Chondrocyte (in vitro differentiated cells): Measurements from ENCODE around the gene CDH16. TPM values are rescaled to one million over a fixed set of nuclear protein-coding genes. Genes with fewer than 3 reads are reported as not detected.

Experiments
- DNase-seq: peaks from one replicate; pipeline ENCODE4 v3.0.0; 2021; ENCODE audit warnings: mixed read lengths, low spot score
- H3K27ac Mint-ChIP-seq: one replicate; pipeline ENCODE4 v1.8.0; 2021; ENCODE audit warnings: mild to moderate bottlenecking, moderate library complexity, mixed read lengths; ENCODE audit not compliant: unreplicated experiment
- H3K27me3 Mint-ChIP-seq: 2 replicates; pipeline ENCODE4 v1.8.0; 2021; ENCODE audit warnings: low read depth, mixed read lengths
- H3K36me3 Mint-ChIP-seq: 2 replicates; pipeline ENCODE4 v1.8.0; 2021; ENCODE audit warnings: low read depth, mixed read lengths
- H3K4me1 Mint-ChIP-seq: 2 replicates; pipeline ENCODE4 v1.8.0; 2021; ENCODE audit warnings: low read depth, mild to moderate bottlenecking, mixed read lengths
- H3K4me3 Mint-ChIP-seq: one replicate; pipeline ENCODE4 v1.8.0; 2021; ENCODE audit warnings: mild to moderate bottlenecking, moderate library complexity, mixed read lengths; ENCODE audit not compliant: unreplicated experiment
- H3K9me3 Mint-ChIP-seq: 2 replicates; pipeline ENCODE4 v1.8.0; 2021; ENCODE audit warnings: low read depth, mixed read lengths
- total RNA-seq: library from RNA; stranded (reverse); gene quantifications from 3 replicates; pipeline ENCODE4 v1.2.1, GENCODE V29; 2021
- TF ChIP-seq, protein P1 (sequence below): fragments of 200-600 bp; sonication (generic); IDR thresholded peaks from 2 replicates; pipeline ENCODE4 v1.5.0; 2021; ENCODE audit warnings: antibody characterized with exemption, mild to moderate bottlenecking, moderate library complexity

CDH16 gene
- total RNA-seq, 1 donor from 2014 or later = not detected

DNA sequence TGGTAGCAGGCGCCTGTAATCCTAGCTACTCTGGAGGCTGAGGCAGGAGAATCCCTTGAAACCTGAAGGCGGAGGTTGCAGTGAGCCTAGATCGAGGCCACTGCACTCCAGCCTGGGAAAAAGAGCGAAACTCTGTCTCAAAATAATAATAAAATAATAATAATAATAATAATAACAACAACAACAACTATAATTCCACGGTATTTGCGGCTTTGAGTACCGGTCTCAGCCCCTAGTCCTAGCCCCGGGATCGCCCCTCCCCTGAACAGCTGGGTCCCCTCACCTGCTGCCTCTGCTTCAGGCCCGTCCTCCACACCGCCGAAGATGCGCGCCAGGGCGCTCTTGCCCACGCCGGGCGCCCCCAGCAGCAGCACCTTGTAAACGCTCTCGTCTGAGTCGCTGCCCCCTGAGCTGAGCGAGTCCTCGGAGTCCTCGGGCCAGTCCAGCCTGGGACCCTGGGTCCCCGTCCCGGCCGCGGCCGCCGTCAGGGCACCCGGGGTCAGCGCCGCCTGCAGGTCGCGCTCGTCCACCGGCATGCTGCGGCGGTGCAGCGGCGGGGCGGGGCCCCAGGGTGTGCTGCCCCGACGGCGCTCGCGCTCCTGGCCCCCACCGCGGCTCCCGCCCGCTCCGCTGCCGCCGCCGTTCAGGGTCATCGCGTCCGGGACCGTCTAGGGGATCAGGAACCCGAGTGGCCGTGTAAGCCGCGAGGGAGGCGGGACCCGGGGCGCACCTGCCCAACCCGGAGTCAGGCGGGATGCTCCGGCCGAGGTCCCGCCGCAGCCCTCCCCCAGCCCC lies 6.0 kb upstream of the CDH16 start:
- peaks cover 50% of the 10 kb centered on the region for H3K4me1 Mint-ChIP-seq
- TF ChIP-seq, protein P1, sequence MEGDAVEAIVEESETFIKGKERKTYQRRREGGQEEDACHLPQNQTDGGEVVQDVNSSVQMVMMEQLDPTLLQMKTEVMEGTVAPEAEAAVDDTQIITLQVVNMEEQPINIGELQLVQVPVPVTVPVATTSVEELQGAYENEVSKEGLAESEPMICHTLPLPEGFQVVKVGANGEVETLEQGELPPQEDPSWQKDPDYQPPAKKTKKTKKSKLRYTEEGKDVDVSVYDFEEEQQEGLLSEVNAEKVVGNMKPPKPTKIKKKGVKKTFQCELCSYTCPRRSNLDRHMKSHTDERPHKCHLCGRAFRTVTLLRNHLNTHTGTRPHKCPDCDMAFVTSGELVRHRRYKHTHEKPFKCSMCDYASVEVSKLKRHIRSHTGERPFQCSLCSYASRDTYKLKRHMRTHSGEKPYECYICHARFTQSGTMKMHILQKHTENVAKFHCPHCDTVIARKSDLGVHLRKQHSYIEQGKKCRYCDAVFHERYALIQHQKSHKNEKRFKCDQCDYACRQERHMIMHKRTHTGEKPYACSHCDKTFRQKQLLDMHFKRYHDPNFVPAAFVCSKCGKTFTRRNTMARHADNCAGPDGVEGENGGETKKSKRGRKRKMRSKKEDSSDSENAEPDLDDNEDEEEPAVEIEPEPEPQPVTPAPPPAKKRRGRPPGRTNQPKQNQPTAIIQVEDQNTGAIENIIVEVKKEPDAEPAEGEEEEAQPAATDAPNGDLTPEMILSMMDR = peak; percentile 72
- no peaks in the 10 kb centered on the region for H3K36me3 Mint-ChIP-seq
- peaks cover 5% of the 10 kb centered on the region for H3K27me3 Mint-ChIP-seq
- no peaks in the 10 kb centered on the region for H3K9me3 Mint-ChIP-seq
- H3K4me3 Mint-ChIP-seq = peak overlapping the region; percentile 70
- H3K27ac Mint-ChIP-seq = no peak overlapping the region
- DNase-seq = peak; percentile 86

DNA sequence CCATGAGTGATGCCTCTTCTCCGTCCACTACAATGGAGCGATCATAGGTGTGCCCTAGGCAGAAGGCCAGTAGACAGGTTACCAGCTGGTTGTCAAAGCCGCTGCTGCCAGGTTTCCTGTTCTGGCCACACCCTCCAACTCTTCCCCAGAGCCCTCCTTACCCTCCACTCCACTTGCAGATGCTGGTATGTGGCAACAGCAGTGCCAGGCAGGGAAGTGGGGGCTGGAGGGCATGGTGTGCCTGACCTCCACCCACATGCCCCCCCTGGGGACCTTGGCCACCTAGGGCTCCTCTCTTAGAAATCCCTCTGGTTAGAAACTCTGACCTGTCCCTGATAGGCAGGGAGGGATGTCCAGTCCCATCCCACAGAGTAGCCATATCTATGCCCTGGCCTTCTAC lies 5.2 kb upstream of the CDH16 start:
- Mint-ChIP-seq H3K4me1 (peaks cover 50% of the 10 kb centered on the region), H3K4me3 (peak overlapping the region; percentile 58), H3K27me3 (peaks cover 9% of the 10 kb centered on the region), H3K27ac (no peak overlapping the region), H3K36me3 (no peaks in the 10 kb centered on the region), H3K9me3 (no peaks in the 10 kb centered on the region)
- TF ChIP-seq, protein P1 = no peak
- no peak for DNase-seq

DNA sequence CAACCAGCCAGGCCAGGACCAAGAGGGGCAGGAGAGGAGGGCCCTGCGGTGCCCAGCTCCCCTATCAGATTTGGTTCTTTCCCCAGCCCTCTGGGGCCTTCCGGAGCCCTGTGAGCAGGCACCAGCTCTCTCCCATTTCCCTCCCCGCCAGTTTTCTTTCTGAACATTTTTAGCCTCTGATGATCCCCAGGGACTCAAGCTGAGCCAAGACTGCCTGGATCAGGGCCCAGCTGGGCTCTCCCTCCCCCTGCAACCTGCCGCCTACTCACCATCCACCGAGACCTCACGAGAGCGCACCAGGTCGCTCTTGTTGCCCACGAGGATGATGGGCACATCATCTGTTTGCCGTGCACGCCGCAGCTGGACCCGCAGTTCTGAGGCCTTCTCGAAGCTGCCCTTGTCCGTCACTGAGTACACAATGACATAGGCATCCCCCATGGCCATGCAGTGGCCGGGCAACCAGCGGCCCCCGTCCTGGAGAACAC lies 4.6 kb upstream of the CDH16 start:
- Mint-ChIP-seq H3K4me1 (peaks cover 47% of the 10 kb centered on the region), H3K27ac (peak overlapping the region; percentile 60), H3K9me3 (no peaks in the 10 kb centered on the region), H3K27me3 (peaks cover 9% of the 10 kb centered on the region), H3K36me3 (no peaks in the 10 kb centered on the region), H3K4me3 (peak overlapping the region; percentile 58)
- TF ChIP-seq, protein P1 = no peak
- DNase-seq = no peak

DNA sequence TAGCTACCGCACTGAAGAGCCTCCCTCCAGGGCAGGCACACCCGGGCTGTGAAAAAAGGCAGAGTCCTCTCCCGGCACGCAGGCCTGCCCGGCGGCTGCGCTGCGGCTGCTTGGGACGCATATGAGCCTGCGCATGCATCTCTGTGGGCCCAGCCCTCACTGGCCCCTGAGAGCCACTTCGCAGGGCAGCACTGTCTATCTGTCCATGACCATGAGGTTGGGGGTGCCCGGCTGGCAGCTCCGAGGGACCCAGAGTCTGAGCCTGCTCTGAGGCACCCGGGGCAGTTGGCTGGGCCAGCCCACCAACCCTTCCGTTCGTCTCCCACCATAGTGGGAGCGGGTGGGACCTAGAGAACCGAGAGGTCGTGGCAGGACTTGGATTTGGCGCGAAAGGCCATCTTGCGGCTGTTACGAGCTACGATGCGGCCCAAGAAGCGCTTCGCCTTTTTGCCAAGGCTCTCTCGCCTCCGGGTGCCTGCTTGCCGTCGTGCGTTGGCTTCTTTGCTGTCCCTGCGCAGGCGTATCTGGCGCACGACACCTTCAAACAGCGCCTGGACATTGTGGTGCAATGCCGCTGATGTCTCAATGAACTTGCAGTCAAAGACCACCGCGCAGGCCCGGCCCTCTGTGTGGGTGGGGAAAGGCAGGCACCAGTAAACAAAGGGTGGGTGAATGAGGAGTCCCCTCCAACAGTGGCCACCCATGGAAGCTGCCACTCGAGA lies 3.2 kb upstream of the CDH16 start:
- Mint-ChIP-seq H3K4me3 (no peak overlapping the region), H3K27me3 (peaks cover 11% of the 10 kb centered on the region), H3K9me3 (no peaks in the 10 kb centered on the region), H3K36me3 (no peaks in the 10 kb centered on the region), H3K4me1 (peaks cover 33% of the 10 kb centered on the region), H3K27ac (no peak overlapping the region)
- no peak for DNase-seq
- TF ChIP-seq, protein P1 = no peak

DNA sequence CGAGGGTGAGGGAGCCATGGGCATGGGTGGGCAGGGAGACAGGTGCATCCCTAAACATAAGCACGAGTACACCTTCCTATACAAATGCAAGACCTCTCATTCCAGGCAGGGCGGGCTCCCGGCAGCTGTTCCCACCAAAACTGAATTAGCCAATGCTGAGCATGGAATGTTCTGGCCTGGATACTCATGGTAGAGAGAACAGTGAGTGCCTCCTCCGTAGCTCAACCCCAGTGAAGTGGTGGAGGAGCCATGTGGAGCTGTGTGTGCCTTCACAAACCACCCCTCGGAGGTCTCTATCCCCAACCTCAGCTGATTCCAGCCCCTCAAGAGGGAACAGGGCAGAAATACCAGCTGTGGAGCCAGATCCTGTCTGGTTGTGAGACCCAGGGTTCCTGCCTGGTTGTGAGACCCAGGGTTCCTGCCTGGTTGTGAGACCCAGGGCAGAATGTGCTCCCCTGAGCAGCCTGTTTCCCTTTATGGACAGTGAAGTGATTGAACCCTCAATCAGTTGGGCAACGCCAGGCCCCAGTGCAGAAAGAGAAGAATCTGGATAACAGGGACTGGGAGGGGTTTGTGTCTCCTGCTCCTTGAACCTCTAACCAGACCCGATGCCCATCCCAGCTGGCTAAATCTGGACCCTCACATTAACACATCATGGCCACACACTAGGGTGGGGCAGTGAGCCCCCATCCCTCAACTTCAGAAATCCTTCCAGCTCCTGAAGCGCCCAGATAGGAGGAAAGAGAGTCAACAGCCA lies 2.4 kb upstream of the CDH16 start:
- Mint-ChIP-seq H3K9me3 (no peaks in the 10 kb centered on the region), H3K4me3 (no peak overlapping the region), H3K27me3 (peaks cover 15% of the 10 kb centered on the region), H3K27ac (no peak overlapping the region), H3K36me3 (no peaks in the 10 kb centered on the region), H3K4me1 (peaks cover 25% of the 10 kb centered on the region)
- TF ChIP-seq, protein P1 = no peak
- no peak for DNase-seq
